Mesendoderm (in vitro differentiated cells): ENCODE results near the gene ABCA2.

Source experiments
- DNase-seq: peaks from one replicate; pipeline ENCODE4 v3.0.0; 2013
- H2AK5ac ChIP-seq: 2 replicates; pipeline ENCODE4 v1.6.1; 2013; ENCODE audit warnings: low read length, inconsistent platforms
- H2BK120ac ChIP-seq: 2 replicates; pipeline ENCODE4 v1.6.1; 2013; ENCODE audit warnings: low read depth, mild to moderate bottlenecking, low read length, moderate library complexity, mixed read lengths
- H2BK15ac ChIP-seq: replicated peaks from 2 replicates; pipeline ENCODE4 v1.6.1; 2013; ENCODE audit warnings: low read depth, mild to moderate bottlenecking, moderate library complexity
- H2BK5ac ChIP-seq: 2 replicates; pipeline ENCODE4 v1.6.1; 2013; ENCODE audit warnings: low read length, inconsistent platforms
- H3K18ac ChIP-seq: 2 replicates; pipeline ENCODE4 v1.6.1; 2013; ENCODE audit warnings: mild to moderate bottlenecking, low read length, mixed read lengths
- H3K23ac ChIP-seq: one replicate; pipeline ENCODE4 v1.6.1; 2013; ENCODE audit warnings: low read length
- H3K27ac ChIP-seq: 2 replicates; pipeline ENCODE4 v1.5.1; 2013; ENCODE audit warnings: low read depth, mild to moderate bottlenecking, inconsistent platforms, low read length, moderate library complexity
- H3K27me3 ChIP-seq: 2 replicates; pipeline ENCODE4 v1.6.1; 2013; ENCODE audit warnings: low read length, control low read depth, mild to moderate bottlenecking, inconsistent platforms; ENCODE audit not compliant: insufficient read depth, poor library complexity
- H3K36me3 ChIP-seq: 2 replicates; pipeline ENCODE4 v1.6.1; 2013; ENCODE audit warnings: low read length, inconsistent platforms; ENCODE audit not compliant: control insufficient read depth, insufficient read depth
- H3K4ac ChIP-seq: one replicate; pipeline ENCODE4 v1.6.1; 2013; ENCODE audit warnings: low read depth, mild to moderate bottlenecking, low read length, moderate library complexity
- H3K4me1 ChIP-seq: 2 replicates; pipeline ENCODE4 v1.6.1; 2013; ENCODE audit warnings: low read depth, low read length, inconsistent platforms; ENCODE audit not compliant: control insufficient read depth
- H3K4me2 ChIP-seq: 2 replicates; pipeline ENCODE4 v1.6.1; 2013; ENCODE audit warnings: low read length
- H3K4me3 ChIP-seq: 2 replicates; pipeline ENCODE4 v1.5.1; 2013; ENCODE audit warnings: mild to moderate bottlenecking, low read length
- H3K56ac ChIP-seq: one replicate; pipeline ENCODE4 v1.6.1; 2013; ENCODE audit warnings: low read length
- H3K79me1 ChIP-seq: 2 replicates; pipeline ENCODE4 v1.6.1; 2013; ENCODE audit warnings: low read length, inconsistent platforms
- H3K79me2 ChIP-seq: 2 replicates; pipeline ENCODE4 v1.6.1; 2013; ENCODE audit warnings: mild to moderate bottlenecking, low read length; ENCODE audit not compliant: control insufficient read depth, insufficient read depth
- H3K9ac ChIP-seq: 2 replicates; pipeline ENCODE4 v1.6.1; 2013; ENCODE audit warnings: low read length, inconsistent platforms
- H4K5ac ChIP-seq: one replicate; pipeline ENCODE4 v1.6.1; 2013; ENCODE audit warnings: low read length
- H4K8ac ChIP-seq: one replicate; pipeline ENCODE4 v1.6.1; 2013; ENCODE audit warnings: low read depth, mild to moderate bottlenecking, control low read depth, low read length, moderate library complexity
- WGBS: extraction: QIAGEN DNeasy Blood & Tissue Kit; methylation state at CpG from one replicate; pipeline ENCODE4 v1.1.7; 2013; ENCODE audit warnings: low lambda C conversion rate, missing lambda C conversion rate; ENCODE audit not compliant: insufficient coverage; ENCODE audit errors: extremely low coverage; 5-methylcytosine and 5-hydroxymethylcytosine counted together

The ABCA2 gene

DNA sequence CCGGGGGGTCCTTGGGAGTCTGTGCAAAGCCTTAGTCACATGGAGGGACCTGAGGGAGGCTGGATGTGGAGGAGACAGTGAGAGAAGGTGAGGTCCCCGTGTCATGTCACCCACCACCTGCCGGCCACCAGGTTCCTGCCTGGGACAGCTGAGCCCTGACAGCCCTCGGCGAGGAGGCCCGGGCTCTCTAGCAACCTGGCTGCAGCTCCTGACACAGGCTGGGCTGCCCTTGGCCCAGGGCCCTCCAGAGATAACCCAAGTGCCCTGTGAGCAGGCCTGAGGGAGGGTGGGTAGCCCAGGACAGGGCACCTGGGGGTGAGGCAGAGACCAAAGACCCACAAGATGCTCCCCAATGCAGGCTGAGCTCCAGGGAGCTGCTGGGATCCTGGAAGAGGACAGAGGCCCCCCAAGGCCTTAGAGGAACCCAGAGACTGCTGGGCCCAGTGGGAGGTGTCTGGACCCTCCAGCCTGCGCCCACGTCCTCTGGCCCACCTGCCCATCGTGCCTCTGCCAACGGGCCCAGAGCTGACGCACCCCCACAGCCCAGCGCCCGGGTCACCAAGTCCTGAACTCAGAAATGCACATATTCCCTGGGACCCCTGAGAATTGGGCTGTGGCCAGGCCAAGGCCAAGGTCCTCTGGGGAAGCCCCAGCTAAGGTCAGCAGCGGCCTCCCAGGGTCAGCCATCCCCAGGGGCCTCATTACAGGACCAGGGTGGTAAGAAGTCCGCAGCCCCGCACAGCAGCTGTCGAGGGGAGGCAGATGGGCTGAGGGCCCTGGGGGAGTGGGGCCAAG lies 59.5 kb downstream of the ABCA2 start:
- Histone ChIP-seq H2AK5ac (no peak overlapping the region), H3K79me2 (no peaks in the 10 kb centered on the region)
- WGBS, result no CpG with 5 or more reads among the region's 17 CpGs

DNA sequence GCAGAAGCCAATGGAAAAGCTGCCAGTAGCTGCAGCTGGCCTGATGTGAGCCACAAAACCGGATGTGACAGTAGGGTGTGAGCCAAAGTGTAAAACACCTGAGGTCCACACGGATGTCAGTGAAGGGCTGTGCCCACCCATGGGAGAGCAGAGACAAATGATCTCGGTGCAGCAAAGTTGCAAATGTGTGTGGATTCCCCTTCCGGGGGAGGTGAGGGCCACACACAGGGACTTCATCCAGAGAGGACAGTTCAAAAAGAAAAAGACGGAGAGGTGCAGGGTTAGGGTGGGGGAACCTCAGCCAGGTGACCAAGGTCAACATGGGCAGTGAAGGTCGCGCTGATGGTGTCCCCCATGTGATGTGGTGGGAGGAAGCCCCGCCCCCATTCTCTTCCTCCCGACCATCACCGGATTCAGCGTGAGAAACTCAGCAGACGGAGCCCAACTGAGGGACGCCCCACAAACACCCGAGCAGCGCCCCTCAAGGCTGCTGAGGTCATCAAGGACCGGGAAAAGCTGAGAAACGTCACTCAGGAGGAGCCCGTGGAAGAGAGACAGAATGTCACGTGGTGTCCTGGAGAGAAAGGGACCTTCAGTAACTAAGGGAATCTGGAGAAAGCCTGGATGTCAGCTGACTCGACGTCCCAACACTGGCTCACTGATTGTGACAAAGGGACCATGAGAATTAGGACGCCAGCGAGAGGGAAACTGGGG lies 62.1 kb downstream of the ABCA2 start:
- no peak overlapping the region for H3K23ac ChIP-seq
- no peak overlapping the region for H3K9ac ChIP-seq
- H2BK120ac ChIP-seq, result no peak overlapping the region
- no peak overlapping the region for H3K4me2 ChIP-seq
- H4K8ac ChIP-seq, result no peak overlapping the region
- DNase-seq, result peak; percentile 34
- peaks cover 2% of the 10 kb centered on the region for H3K4me1 ChIP-seq
- H2BK5ac ChIP-seq, result no peak overlapping the region
- H4K5ac ChIP-seq, result no peak overlapping the region
- no peak overlapping the region for H2AK5ac ChIP-seq
- H3K18ac ChIP-seq, result no peak overlapping the region
- peak overlapping the region; percentile 30 for H3K56ac ChIP-seq
- H3K79me2 ChIP-seq, result no peaks in the 10 kb centered on the region
- no peak overlapping the region for H2BK15ac ChIP-seq
- no peaks in the 10 kb centered on the region for H3K36me3 ChIP-seq
- no peak overlapping the region for H3K4ac ChIP-seq
- H3K27ac ChIP-seq, result no peak overlapping the region
- WGBS, result no CpG with 5 or more reads among the region's 23 CpGs
- H3K79me1 ChIP-seq, result no peaks in the 10 kb centered on the region
- H3K27me3 ChIP-seq, result no peaks in the 10 kb centered on the region
- H3K4me3 ChIP-seq, result no peak overlapping the region

More for the DNA sequence above, 59.5 kb downstream of the ABCA2 start:
- H3K18ac ChIP-seq, result no peak overlapping the region
- no peak overlapping the region for H3K56ac ChIP-seq
- H3K27ac ChIP-seq, result no peak overlapping the region
- H4K8ac ChIP-seq, result no peak overlapping the region
- no peak overlapping the region for H2BK120ac ChIP-seq
- no peak overlapping the region for H3K4me2 ChIP-seq
- no peaks in the 10 kb centered on the region for H3K36me3 ChIP-seq
- no peak overlapping the region for H3K4me3 ChIP-seq
- no peak for DNase-seq
- H3K79me1 ChIP-seq, result no peaks in the 10 kb centered on the region
- no peak overlapping the region for H2BK5ac ChIP-seq
- no peak overlapping the region for H4K5ac ChIP-seq
- H3K23ac ChIP-seq, result no peak overlapping the region
- H3K9ac ChIP-seq, result no peak overlapping the region
- H3K27me3 ChIP-seq, result no peaks in the 10 kb centered on the region
- H3K4me1 ChIP-seq, result peaks cover 2% of the 10 kb centered on the region
- H2BK15ac ChIP-seq, result no peak overlapping the region
- no peak overlapping the region for H3K4ac ChIP-seq

GRCh38 chr9:136964833-136965422 lies 63.1 kb downstream of the ABCA2 start:
- no CpG with 5 or more reads among the region's 26 CpGs for WGBS
- H3K4me1 ChIP-seq, result peaks cover 2% of the 10 kb centered on the region
- no peak overlapping the region for H2BK15ac ChIP-seq
- no peak overlapping the region for H2BK120ac ChIP-seq
- no peaks in the 10 kb centered on the region for H3K79me2 ChIP-seq
- H3K18ac ChIP-seq, result no peak overlapping the region
- H4K5ac ChIP-seq, result no peak overlapping the region
- H3K4me3 ChIP-seq, result no peak overlapping the region
- no peak overlapping the region for H2AK5ac ChIP-seq
- no peaks in the 10 kb centered on the region for H3K36me3 ChIP-seq
- no peak overlapping the region for H3K4me2 ChIP-seq
- no peak overlapping the region for H4K8ac ChIP-seq
- no peaks in the 10 kb centered on the region for H3K79me1 ChIP-seq
- no peak overlapping the region for H3K27ac ChIP-seq
- no peak overlapping the region for H3K9ac ChIP-seq
- H2BK5ac ChIP-seq, result no peak overlapping the region
- no peak overlapping the region for H3K56ac ChIP-seq
- H3K27me3 ChIP-seq, result no peaks in the 10 kb centered on the region
- no peak overlapping the region for H3K23ac ChIP-seq
- no peak for DNase-seq
- no peak overlapping the region for H3K4ac ChIP-seq

GRCh38 chr9:136964171-136964689 lies 63.8 kb downstream of the ABCA2 start:
- no peak overlapping the region for H3K27ac ChIP-seq
- no peak overlapping the region for H3K4me3 ChIP-seq
- H3K79me2 ChIP-seq, result no peaks in the 10 kb centered on the region
- H3K4me2 ChIP-seq, result no peak overlapping the region
- H3K56ac ChIP-seq, result no peak overlapping the region
- WGBS, result no CpG with 5 or more reads among the region's 22 CpGs
- no peak overlapping the region for H4K5ac ChIP-seq
- no peaks in the 10 kb centered on the region for H3K79me1 ChIP-seq
- no peaks in the 10 kb centered on the region for H3K36me3 ChIP-seq
- H3K9ac ChIP-seq, result no peak overlapping the region
- no peak for DNase-seq
- peaks cover 2% of the 10 kb centered on the region for H3K4me1 ChIP-seq
- H4K8ac ChIP-seq, result no peak overlapping the region
- H3K27me3 ChIP-seq, result no peaks in the 10 kb centered on the region
- no peak overlapping the region for H2BK15ac ChIP-seq
- no peak overlapping the region for H3K23ac ChIP-seq
- H2AK5ac ChIP-seq, result no peak overlapping the region
- no peak overlapping the region for H2BK5ac ChIP-seq
- H2BK120ac ChIP-seq, result no peak overlapping the region
- no peak overlapping the region for H3K4ac ChIP-seq
- no peak overlapping the region for H3K18ac ChIP-seq

DNA sequence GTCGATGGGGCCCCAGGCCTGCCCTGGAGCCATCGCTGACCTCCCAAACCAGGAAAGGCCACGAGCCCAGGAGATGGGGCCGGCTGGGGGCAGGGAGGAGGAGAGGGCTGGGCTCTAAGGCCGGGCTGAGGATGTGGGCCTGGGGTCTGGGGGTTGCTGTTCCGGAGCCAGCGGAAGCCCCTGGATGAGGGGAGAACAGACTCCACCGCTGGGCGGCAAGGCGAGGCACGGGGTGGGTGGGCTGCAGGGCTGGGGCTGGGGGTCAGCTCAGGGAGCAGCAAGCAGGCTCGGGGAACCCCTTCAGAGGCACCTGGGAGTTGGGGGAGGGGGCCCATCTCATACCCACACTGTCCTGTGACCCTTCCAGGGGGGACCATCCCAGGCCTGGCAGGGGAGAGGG lies 64.3 kb downstream of the ABCA2 start:
- H3K4ac ChIP-seq, result no peak overlapping the region
- H3K36me3 ChIP-seq, result no peaks in the 10 kb centered on the region
- no peak overlapping the region for H3K56ac ChIP-seq
- no peak overlapping the region for H3K9ac ChIP-seq
- H3K18ac ChIP-seq, result no peak overlapping the region
- H4K8ac ChIP-seq, result no peak overlapping the region
- no peak overlapping the region for H2AK5ac ChIP-seq
- H2BK15ac ChIP-seq, result no peak overlapping the region
- H3K27me3 ChIP-seq, result no peaks in the 10 kb centered on the region
- DNase-seq, result no peak
- peaks cover 2% of the 10 kb centered on the region for H3K4me1 ChIP-seq
- no peak overlapping the region for H3K4me2 ChIP-seq
- no peaks in the 10 kb centered on the region for H3K79me2 ChIP-seq
- H4K5ac ChIP-seq, result no peak overlapping the region
- WGBS, result no CpG with 5 or more reads among the region's 12 CpGs
- H3K79me1 ChIP-seq, result no peaks in the 10 kb centered on the region
- H3K23ac ChIP-seq, result no peak overlapping the region
- H2BK5ac ChIP-seq, result no peak overlapping the region
- H3K27ac ChIP-seq, result no peak overlapping the region
- H2BK120ac ChIP-seq, result no peak overlapping the region
- no peak overlapping the region for H3K4me3 ChIP-seq
